ENCODE results near the gene PLCXD1. TPM values are rescaled to one million over a fixed set of nuclear protein-coding genes. Genes with fewer than 3 reads are reported as not detected.
A peak's percentile ranks its signal among the peaks of the same experiment; 100 is the strongest.

Gene PLCXD1
- total and polyA plus RNA-seq, 9 of the 15 experiments (the other 6 are each of a cell fraction or from before 2014, with no cell fraction given): 6.0 to 60.2 (median 39.5) TPM

DNA sequence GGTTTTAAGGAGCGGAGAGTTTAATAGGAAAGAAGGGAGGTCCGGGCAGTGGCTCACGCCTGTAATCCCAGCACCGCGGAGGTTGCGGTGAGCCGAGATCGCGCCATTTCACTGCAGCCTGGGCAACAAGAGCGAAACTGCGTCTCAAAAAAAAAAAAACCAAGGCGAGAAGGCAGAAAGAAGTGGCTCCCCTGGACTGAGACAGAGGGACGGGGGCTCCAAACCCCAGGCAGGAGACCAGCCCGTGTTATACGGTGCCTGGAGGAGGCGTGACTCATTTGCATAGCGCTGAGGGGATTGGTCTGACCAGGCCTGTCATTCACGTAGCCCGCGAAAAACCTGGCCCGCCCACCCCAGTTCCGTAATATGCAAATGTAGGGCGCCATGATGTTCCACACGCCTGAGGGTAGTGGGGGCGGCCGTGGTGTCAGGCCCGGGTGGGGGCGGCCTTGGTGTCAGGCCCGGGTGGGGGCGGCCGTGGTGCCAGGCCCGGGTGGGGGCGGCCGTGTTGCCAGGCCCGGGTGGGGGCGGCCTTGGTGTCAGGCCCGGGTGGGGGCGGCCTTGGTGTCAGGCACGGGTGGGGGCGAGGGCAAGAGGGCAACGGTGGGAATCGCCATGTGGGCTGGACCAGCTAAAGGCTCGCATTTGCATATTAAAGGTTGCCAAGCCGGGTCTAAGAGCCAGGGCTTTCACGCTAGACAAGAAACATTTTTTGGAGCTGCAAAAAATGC is 2.1 kb downstream of the PLCXD1 start (continued):
- TF ChIP-seq, protein P1, sequence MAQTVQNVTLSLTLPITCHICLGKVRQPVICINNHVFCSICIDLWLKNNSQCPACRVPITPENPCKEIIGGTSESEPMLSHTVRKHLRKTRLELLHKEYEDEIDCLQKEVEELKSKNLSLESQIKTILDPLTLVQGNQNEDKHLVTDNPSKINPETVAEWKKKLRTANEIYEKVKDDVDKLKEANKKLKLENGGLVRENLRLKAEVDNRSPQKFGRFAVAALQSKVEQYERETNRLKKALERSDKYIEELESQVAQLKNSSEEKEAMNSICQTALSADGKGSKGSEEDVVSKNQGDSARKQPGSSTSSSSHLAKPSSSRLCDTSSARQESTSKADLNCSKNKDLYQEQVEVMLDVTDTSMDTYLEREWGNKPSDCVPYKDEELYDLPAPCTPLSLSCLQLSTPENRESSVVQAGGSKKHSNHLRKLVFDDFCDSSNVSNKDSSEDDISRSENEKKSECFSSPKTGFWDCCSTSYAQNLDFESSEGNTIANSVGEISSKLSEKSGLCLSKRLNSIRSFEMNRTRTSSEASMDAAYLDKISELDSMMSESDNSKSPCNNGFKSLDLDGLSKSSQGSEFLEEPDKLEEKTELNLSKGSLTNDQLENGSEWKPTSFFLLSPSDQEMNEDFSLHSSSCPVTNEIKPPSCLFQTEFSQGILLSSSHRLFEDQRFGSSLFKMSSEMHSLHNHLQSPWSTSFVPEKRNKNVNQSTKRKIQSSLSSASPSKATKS (CRISPR knock-in tag; IDR thresholded peaks at IDR 0.05): no peak
- TF ChIP-seq ZBTB1 (CRISPR knock-in tag; IDR thresholded peaks at IDR 0.05; ENCODE audit: borderline replicate concordance, low read depth) (no peak), SIRT6 (IDR thresholded peaks at IDR 0.05; ENCODE audit: low read depth, low read length) (no peak), POLR2A (conservative IDR thresholded peaks at IDR 0.05) (peak; percentile 87), NKRF (IDR thresholded peaks at IDR 0.05; ENCODE audit: borderline replicate concordance) (peak; percentile 60; the same call in 1 of the 2 replicates), MNT (conservative IDR thresholded peaks at IDR 0.05) (peak; percentile 32 to 55; a peak in 2 of 4 replicates), NFIC (IDR thresholded peaks at IDR 0.05) (no peak), LEF1 (IDR thresholded peaks at IDR 0.05) (peak; percentile 42; the same call in 1 of the 2 replicates), JUND (IDR thresholded peaks at IDR 0.05; ENCODE audit: borderline replicate concordance, low read depth, low read length) (peak; percentile 50), JUND (tag; IDR thresholded peaks at IDR 0.05; ENCODE audit: borderline replicate concordance, low read depth, low read length) (no peak; the same call in 2 of the 3 replicates), TBP (optimal IDR thresholded peaks at IDR 0.05; ENCODE audit: low read depth, low read length) (peak; percentile 67), KAT7 (CRISPR knock-in tag; IDR thresholded peaks at IDR 0.05; ENCODE audit: borderline replicate concordance) (no peak), ZNF445 (CRISPR knock-in tag; IDR thresholded peaks at IDR 0.05; ENCODE audit: low read depth) (no peak), TFAM (CRISPR knock-in tag; conservative IDR thresholded peaks at IDR 0.05) (no peak), NCOA6 (IDR thresholded peaks at IDR 0.05) (no peak), PKNOX1 (IDR thresholded peaks at IDR 0.05) (peak; percentile 98), ZBTB33 (CRISPR knock-in tag; IDR thresholded peaks at IDR 0.05) (no peak)
